ENCODE data around the gene AFAP1L1.

The AFAP1L1 gene

GRCh38 chr5:149320791-149321330 lies 49.2 kb downstream of the AFAP1L1 start (continued):
- no peak for TF ChIP-seq ZNF202 (tag by site-specific recombination; IDR thresholded peaks at IDR 0.05; ENCODE audit: borderline replicate concordance)
- no peak for TF ChIP-seq ZNF398 (tag by site-specific recombination; IDR thresholded peaks at IDR 0.05)
- no peak for TF ChIP-seq ZNF658 (tag by site-specific recombination; IDR thresholded peaks at IDR 0.05)
- TF ChIP-seq, protein P1, sequence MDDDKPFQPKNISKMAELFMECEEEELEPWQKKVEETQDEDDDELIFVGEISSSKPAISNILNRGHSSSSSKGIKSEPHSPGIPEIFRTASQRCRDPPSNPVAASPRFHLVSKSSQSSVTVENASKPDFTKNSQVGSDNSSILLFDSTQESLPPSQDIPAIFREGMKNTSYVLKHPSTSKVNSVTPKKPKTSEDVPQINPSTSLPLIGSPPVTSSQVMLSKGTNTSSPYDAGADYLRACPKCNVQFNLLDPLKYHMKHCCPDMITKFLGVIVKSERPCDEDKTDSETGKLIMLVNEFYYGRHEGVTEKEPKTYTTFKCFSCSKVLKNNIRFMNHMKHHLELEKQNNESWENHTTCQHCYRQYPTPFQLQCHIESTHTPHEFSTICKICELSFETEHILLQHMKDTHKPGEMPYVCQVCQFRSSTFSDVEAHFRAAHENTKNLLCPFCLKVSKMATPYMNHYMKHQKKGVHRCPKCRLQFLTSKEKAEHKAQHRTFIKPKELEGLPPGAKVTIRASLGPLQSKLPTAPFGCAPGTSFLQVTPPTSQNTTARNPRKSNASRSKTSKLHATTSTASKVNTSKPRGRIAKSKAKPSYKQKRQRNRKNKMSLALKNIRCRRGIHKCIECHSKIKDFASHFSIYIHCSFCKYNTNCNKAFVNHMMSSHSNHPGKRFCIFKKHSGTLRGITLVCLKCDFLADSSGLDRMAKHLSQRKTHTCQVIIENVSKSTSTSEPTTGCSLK (tag by site-specific recombination; IDR thresholded peaks at IDR 0.05): no peak

- H3K27ac ChIP-seq (ENCODE audit: extremely low read depth, low read depth, low read length): no peak overlapping the region
- peaks cover 0 to 5% of the 10 kb centered on the region in 2 experiments; a peak in 1 of 3 replicates for H3K36me3 ChIP-seq (ENCODE audit: control insufficient read depth in 2 of 2, insufficient read depth in 1 of 2, low read length in 2 of 2)
- ChIA-PET POLR2A (no interaction called here), CTCF (interaction anchor here (1.0 kb wide), 1 partner anchor 60 kb away, joined by 5 read pairs; no protein-coding TSS in a partner anchor)
- H3K9me3 ChIP-seq (ENCODE audit: control insufficient read depth, insufficient read depth, low read depth, low read length): no peaks in the 10 kb centered on the region
- peaks cover 8% of the 10 kb centered on the region; the same call in 1 of the 2 replicates for H3K4me1 ChIP-seq (ENCODE audit: control insufficient read depth, insufficient read depth, low read length)
- H3K4me3 ChIP-seq (ENCODE audit: low read depth, low read length): no peak overlapping the region
- no peak for TF ChIP-seq ZBTB44 (tag by site-specific recombination; IDR thresholded peaks at IDR 0.05)
- TF ChIP-seq ZIC2 (tag by site-specific recombination; IDR thresholded peaks at IDR 0.05): peak; percentile 64
- no peak for TF ChIP-seq SP7 (tag by site-specific recombination; IDR thresholded peaks at IDR 0.05)
- no peak for TF ChIP-seq ZSCAN16 (tag by site-specific recombination; IDR thresholded peaks at IDR 0.05)
Observed at GRCh38 chr5:149322518-149322917, 50.9 kb downstream of the AFAP1L1 start.

DNA sequence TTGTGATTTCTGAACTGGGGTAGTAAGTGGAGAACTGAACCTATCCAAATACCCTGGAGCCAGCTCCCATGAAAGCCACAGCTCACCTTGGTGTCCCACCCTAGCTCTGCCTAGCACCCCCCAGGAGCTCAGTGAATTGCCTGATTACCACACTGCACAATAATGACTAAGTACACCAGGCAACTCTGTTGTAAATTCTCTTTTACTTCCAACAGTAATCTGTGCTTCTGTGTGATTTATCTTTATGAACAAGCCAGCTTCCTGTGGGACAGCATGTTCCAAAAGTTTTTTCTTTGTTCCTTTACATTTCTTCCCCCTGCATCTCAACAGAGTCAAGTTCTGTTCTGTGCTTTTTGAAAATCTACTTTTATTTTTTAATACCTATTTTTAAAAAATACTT lies 51.6 kb downstream of the AFAP1L1 start:
- CTCF ChIA-PET: interaction anchor here (0.7 to 2.1 kb wide), 3 partner anchors 8 to 187 kb away, joined by 5 to 7 read pairs (median 6); no protein-coding TSS in a partner anchor
- Histone ChIP-seq H3K27ac (ENCODE audit: extremely low read depth, low read depth, low read length) (no peak overlapping the region), H3K9me3 (ENCODE audit: control insufficient read depth, insufficient read depth, low read depth, low read length) (no peaks in the 10 kb centered on the region), H3K4me3 (ENCODE audit: low read depth, low read length) (no peak overlapping the region), H3K36me3 (ENCODE audit: control insufficient read depth in 2 of 2, insufficient read depth in 1 of 2, low read length in 2 of 2) (peaks cover 0 to 5% of the 10 kb centered on the region in 2 experiments; a peak in 1 of 3 replicates), H3K4me1 (ENCODE audit: control insufficient read depth, insufficient read depth, low read length) (peaks cover 8% of the 10 kb centered on the region; the same call in 1 of the 2 replicates)
- POLR2A ChIA-PET: interaction anchor here (0.6 kb wide), 1 partner anchor 763 kb away, joined by 3 read pairs; the partner anchor contains the start of gene CSF1R
- no peak for TF ChIP-seq ZBTB1 (tag by site-specific recombination; IDR thresholded peaks at IDR 0.05)
- TF ChIP-seq MYNN (tag by site-specific recombination; IDR thresholded peaks at IDR 0.05; ENCODE audit: borderline replicate concordance): no peak
- TF ChIP-seq ZNF112 (tag by site-specific recombination; IDR thresholded peaks at IDR 0.05): no peak
- no peak for TF ChIP-seq ZBTB7A (tag by site-specific recombination; IDR thresholded peaks at IDR 0.05; ENCODE audit: low read depth)
- no peak for TF ChIP-seq ZSCAN30 (tag by site-specific recombination; IDR thresholded peaks at IDR 0.05)
- no peak for TF ChIP-seq ZNF155 (tag by site-specific recombination; IDR thresholded peaks at IDR 0.05)
- TF ChIP-seq EGR2 (tag by site-specific recombination; IDR thresholded peaks at IDR 0.05; ENCODE audit: low read depth): no peak
- TF ChIP-seq ZNF280D (tag by site-specific recombination; IDR thresholded peaks at IDR 0.05): no peak
- TF ChIP-seq ZBTB20 (tag by site-specific recombination; IDR thresholded peaks at IDR 0.05): no peak
- no peak for TF ChIP-seq SP7 (tag by site-specific recombination; IDR thresholded peaks at IDR 0.05)

Data from HEK293 (cell line).